H1 (cell line): Measurements from ENCODE around the gene MATN1. TPM values are rescaled to one million over a fixed set of nuclear protein-coding genes. Genes with fewer than 3 reads are reported as not detected.

Experiments
- ATF2 ChIP-seq: IDR thresholded peaks from 2 replicates; pipeline ENCODE4 v1.6.1; 2012; ENCODE audit warnings: low read length, inconsistent platforms
- CBX8 ChIP-seq: fragments of 300-800, 300-1000 bp; sonication (generic); IDR thresholded peaks from 2 replicates; pipeline ENCODE4 v1.7.1; 2016; ENCODE audit warnings: low read depth, low read length, borderline replicate concordance
- CEBPB ChIP-seq: IDR thresholded peaks from 2 replicates; pipeline ENCODE4 v1.6.1; 2012; ENCODE audit warnings: low read depth, low read length
- EZH2 ChIP-seq: fragments of 200-600 bp; sonication (generic); IDR thresholded peaks from 2 replicates; pipeline ENCODE4 v1.7.1; 2012; ENCODE audit warnings: low read depth, mild to moderate bottlenecking, moderate library complexity, low read length, inconsistent platforms; ENCODE audit not compliant: severe bottlenecking
- KDM4A ChIP-seq: IDR thresholded peaks from one replicate; pipeline ENCODE4 v1.7.1; 2012; ENCODE audit warnings: low read depth, mild to moderate bottlenecking, moderate library complexity, low read length, inconsistent platforms; ENCODE audit not compliant: severe bottlenecking
- MAFK ChIP-seq: IDR thresholded peaks from 2 replicates; pipeline ENCODE4 v1.6.1; 2012; ENCODE audit warnings: low read depth, mild to moderate bottlenecking, improper control_type of control experiment, low read length
- POLR2A ChIP-seq, 2 experiments: IDR thresholded peaks; 1 replicate in 1 of 2; 2 replicates in 1 of 2; pipeline ENCODE4 v1.6.1; 2011; ENCODE audit warnings: low read depth in 2 of 2, low read length in 2 of 2, mild to moderate bottlenecking in 2 of 2; ENCODE audit errors: control extremely low read depth in 1 of 2
- SAP30 ChIP-seq: fragments of 300-600 bp; sonication (generic); IDR thresholded peaks from 2 replicates; pipeline ENCODE4 v1.7.1; 2012; ENCODE audit warnings: low read length, moderate library complexity, mild to moderate bottlenecking, inconsistent platforms; ENCODE audit not compliant: insufficient read depth, insufficient replicate concordance
- TAF1 ChIP-seq: IDR thresholded peaks from 2 replicates; pipeline ENCODE4 v1.6.1; 2011; ENCODE audit warnings: mild to moderate bottlenecking, low read depth, low read length
- TAF7 ChIP-seq: optimal IDR thresholded peaks from 2 replicates; pipeline ENCODE3; 2011; ENCODE audit warnings: low read depth, mild to moderate bottlenecking, inconsistent platforms, low read length, moderate library complexity, borderline replicate concordance
- USF2 ChIP-seq: IDR thresholded peaks from 2 replicates; pipeline ENCODE4 v1.6.1; 2011; ENCODE audit warnings: low read length, improper control_type of control experiment
- polyA plus RNA-seq, 7 experiments: library from polyadenylated mRNA; depleted of rRNA in 3 of 7; stranded (reverse) in 5 of 7; unstranded in 2 of 7; fragments of >200 nt in 5 of 7; fragments of 200-250 nt in 2 of 7; gene quantifications; 1 replicate in 5 of 7; 2 replicates in 1 of 7; 4 replicates in 1 of 7; pipeline versions ENCODE4 v1.2.1 to v1.2.3, GENCODE V29; 2011 to 2013; ENCODE audit warnings: missing spikeins in 2 of 7, mixed read lengths in 2 of 7
- total RNA-seq: library from RNA; stranded (reverse); fragmentation: NEBNext Ultra II Directional; extraction: Animal tissue kit (Norgen Biotek cat#: 25700); gene quantifications from 2 replicates; pipeline ENCODE4 v1.2.1, GENCODE V29; 2021

MATN1 gene
- total and polyA plus RNA-seq, 2 of the 8 experiments (the other 6 are each of a cell fraction or from before 2014, with no cell fraction given), result 0.12 to 0.28 TPM

GRCh38 chr1:30684881-30685795 lies 38.2 kb downstream of the MATN1 start (continued):
- peak; percentile 63 for TF ChIP-seq KDM4A
- peak in 1 of 2 experiments; percentile 77; a peak in 1 of 3 replicates for TF ChIP-seq POLR2A (IDR thresholded peaks at IDR 0.05; ENCODE audit: control extremely low read depth in 1 of 2, low read depth in 2 of 2, low read length in 2 of 2)
- no peak for TF ChIP-seq ATF2
- TF ChIP-seq CEBPB, result no peak
- TF ChIP-seq SAP30, result no peak
- no peak for TF ChIP-seq CBX8
- peak; percentile 50; the same call in 1 of the 2 replicates for TF ChIP-seq TAF1
- TF ChIP-seq TAF7, result no peak
- no peak for TF ChIP-seq MAFK
- TF ChIP-seq EZH2, result peak; percentile 33
- peak; percentile 72 for TF ChIP-seq USF2
